Caco-2 (cell line): ENCODE results near the gene PCF11. TPM values are rescaled to one million over a fixed set of nuclear protein-coding genes. Genes with fewer than 3 reads are reported as not detected.

Source experiments
- BruUV-seq: library from RNA; stranded (reverse); fragments of 400-500 nt; replicated peaks from 2 replicates; lab custom pipeline; 2021; lab: Mats Ljungman, UMichigan
- CTCF ChIA-PET: fragments of 300-600 bp; sonication (Branson Sonifier 250); formaldehyde crosslinking; loops from one replicate; lab custom pipeline; 2022; ENCODE audit warnings: antibody characterized with exemption; lab: Charles Lee
- POLR2A ChIA-PET: fragments of 300-600 bp; sonication (Branson Sonifier 250); formaldehyde crosslinking; loops from one replicate; lab custom pipeline; 2022; ENCODE audit warnings: antibody characterized with exemption; lab: Charles Lee
- DNase-seq, 2 experiments: peaks; one replicate each; pipeline versions ENCODE4 v3.0.0 to v3.0.0-alpha.2; 2020 to 2022
- H3K27me3 ChIP-seq: replicated peaks from 2 replicates; pipeline ENCODE4 v1.6.0; 2011; ENCODE audit warnings: low read length; ENCODE audit not compliant: control insufficient read depth, insufficient read depth
- H3K36me3 ChIP-seq: 2 replicates; pipeline ENCODE4 v1.5.1; 2011; ENCODE audit warnings: low read length; ENCODE audit not compliant: control insufficient read depth, insufficient read depth
- H3K4me1 ChIP-seq: fragments of 250-450 bp; sonication (Bioruptor Pico); 2 replicates; pipeline ENCODE4 v1.5.1; 2020; ENCODE audit warnings: mild to moderate bottlenecking
- H3K4me3 ChIP-seq: 2 replicates; pipeline ENCODE4 v1.5.1; 2011; ENCODE audit warnings: low read depth, mild to moderate bottlenecking, control low read depth, low read length
- H3K9me3 ChIP-seq: fragments of 250-450 bp; sonication (Bioruptor Pico); 2 replicates; pipeline ENCODE4 v1.5.1; 2020; ENCODE audit warnings: mild to moderate bottlenecking, moderate library complexity
- H3K27ac Mint-ChIP-seq: one replicate; pipeline ENCODE4 v1.8.0; 2022; ENCODE audit warnings: mixed read lengths; ENCODE audit not compliant: unreplicated experiment
- H3K27me3 Mint-ChIP-seq: one replicate; pipeline ENCODE4 v1.8.0; 2022; ENCODE audit warnings: mixed read lengths; ENCODE audit not compliant: insufficient read depth, unreplicated experiment
- H3K36me3 Mint-ChIP-seq: one replicate; pipeline ENCODE4 v1.8.0; 2022; ENCODE audit warnings: mild to moderate bottlenecking, mixed read lengths; ENCODE audit not compliant: insufficient read depth, unreplicated experiment
- H3K4me1 Mint-ChIP-seq: one replicate; pipeline ENCODE4 v1.8.0; 2022; ENCODE audit warnings: low read depth, mixed read lengths; ENCODE audit not compliant: unreplicated experiment
- H3K4me3 Mint-ChIP-seq: one replicate; pipeline ENCODE4 v1.8.0; 2022; ENCODE audit warnings: mild to moderate bottlenecking, moderate library complexity, mixed read lengths; ENCODE audit not compliant: unreplicated experiment
- H3K9me3 Mint-ChIP-seq: one replicate; pipeline ENCODE4 v1.8.0; 2022; ENCODE audit warnings: mixed read lengths; ENCODE audit not compliant: unreplicated experiment
- CTCF ChIP-seq, 2 experiments: fragments of 200-600 bp in 1 of 2; IDR thresholded peaks; 1 replicate in 1 of 2; 2 replicates in 1 of 2; pipeline versions ENCODE4 v1.5.1 to v1.8.0; 2011 to 2022; ENCODE audit warnings: antibody characterized with exemption in 1 of 2, control low read depth in 1 of 2, inconsistent platforms in 1 of 2, low read depth in 1 of 2, low read length in 1 of 2, mild to moderate bottlenecking in 1 of 2, moderate library complexity in 1 of 2; ENCODE audit not compliant: insufficient read depth in 1 of 2, severe bottlenecking in 1 of 2, unreplicated experiment in 1 of 2
- intact Hi-C: fragments of 100-400 bp; cut with micrococcal nuclease; formaldehyde crosslinking; loops from one replicate; pipeline ENCODE4 v1.10.0; 2022; ENCODE audit not compliant: unreplicated experiment
- total RNA-seq: library from RNA; stranded (reverse); gene quantifications from 2 replicates; pipeline ENCODE4 v1.2.3, GENCODE V29; 2022

The PCF11 gene
- total RNA-seq, 1 experiment from 2014 or later, result 78.4 TPM

GRCh38 chr11:83158357-83158786, 1.4 kb downstream of the PCF11 start:
- Mint-ChIP-seq H3K4me1 (peaks cover 22% of the 10 kb centered on the region), H3K27ac (peak overlapping the region; percentile 99), H3K36me3 (peaks cover 70% of the 10 kb centered on the region), H3K9me3 (no peaks in the 10 kb centered on the region), H3K27me3 (no peaks in the 10 kb centered on the region), H3K4me3 (peak overlapping the region; percentile 95)
- Histone ChIP-seq H3K4me1 (peaks cover 18% of the 10 kb centered on the region), H3K4me3 (peak overlapping the region; percentile 77), H3K9me3 (no peaks in the 10 kb centered on the region), H3K36me3 (no peaks in the 10 kb centered on the region), H3K27me3 (no peaks in the 10 kb centered on the region)
- no peak for DNase-seq
- TF ChIP-seq CTCF (IDR thresholded peaks at IDR 0.05; ENCODE audit: insufficient read depth in 1 of 2, low read depth in 1 of 2, low read length in 1 of 2, severe bottlenecking in 1 of 2, unreplicated experiment in 1 of 2), result peak in 1 of 2 experiments; percentile 32
- ChIA-PET CTCF (no interaction called here), POLR2A (interaction anchor here (0.6 to 3.1 kb wide), 2 partner anchors 257 to 335 kb away, joined by 3 to 34 read pairs; partner anchors contain the start of genes DDIAS and PRCP)
- no TSS peak for BruUV-seq
- intact Hi-C loops, result no loop called here

GRCh38 chr11:83158965-83159901, 2.3 kb downstream of the PCF11 start:
- CTCF ChIA-PET, result no interaction called here
- BruUV-seq, result no TSS peak
- DNase-seq, result no peak

More at GRCh38 chr11:83158965-83159901, 2.3 kb downstream of the PCF11 start:
- no peaks in the 10 kb centered on the region for H3K27me3 ChIP-seq
- peaks cover 1% of the 10 kb centered on the region; the same call in 1 of the 2 replicates for H3K36me3 ChIP-seq
- H3K27ac Mint-ChIP-seq, result peak overlapping the region; percentile 99
- H3K4me1 ChIP-seq, result peaks cover 18% of the 10 kb centered on the region
- H3K9me3 Mint-ChIP-seq, result no peaks in the 10 kb centered on the region
- peaks cover 79% of the 10 kb centered on the region for H3K36me3 Mint-ChIP-seq
- H3K9me3 ChIP-seq, result no peaks in the 10 kb centered on the region
- intact Hi-C loops, result no loop called here
- POLR2A ChIA-PET, result interaction anchor here (0.6 to 1.2 kb wide), 3 partner anchors 66 to 522 kb away, joined by 3 to 5 read pairs (median 5); no protein-coding TSS in a partner anchor
- no peak for TF ChIP-seq CTCF (IDR thresholded peaks at IDR 0.05; ENCODE audit: insufficient read depth in 1 of 2, low read depth in 1 of 2, low read length in 1 of 2, severe bottlenecking in 1 of 2, unreplicated experiment in 1 of 2)
- no peaks in the 10 kb centered on the region for H3K27me3 Mint-ChIP-seq
- peaks cover 22% of the 10 kb centered on the region for H3K4me1 Mint-ChIP-seq
- peak overlapping the region; percentile 95 for H3K4me3 Mint-ChIP-seq
- peak overlapping the region; percentile 77 for H3K4me3 ChIP-seq
